HS-27A (cell line): ENCODE data around the gene TP53TG5.

ENCODE experiments used
- DNase-seq: peaks from one replicate; pipeline ENCODE4 v3.0.0-alpha.2; 2012; ENCODE audit warnings: low read depth, missing footprints

The TP53TG5 gene

GRCh38 chr20:45378191-45378590 is at the start of gene TP53TG5:
Gene TP53TG5, minus strand, starts transcription at chr20:45378325. Its CDS starts 89 bp downstream, at chr20:45378236.
- DNase-seq: no peak

GRCh38 chr20:45427236-45428149 is 49.4 kb upstream of the TP53TG5 start:
- DNase-seq: no peak

GRCh38 chr20:45426320-45427016 is 48.3 kb upstream of the TP53TG5 start:
- DNase-seq: no peak

GRCh38 chr20:45425561-45425960 is 47.4 kb upstream of the TP53TG5 start:
- DNase-seq: no peak

GRCh38 chr20:45423700-45424099 is 45.6 kb upstream of the TP53TG5 start:
- DNase-seq: no peak

GRCh38 chr20:45420125-45420524 is 42.0 kb upstream of the TP53TG5 start:
- no peak for DNase-seq

- no peak for DNase-seq
These were observed 41.3 kb upstream of the TP53TG5 start for GRCh38 chr20:45419188-45420091.

GRCh38 chr20:45416917-45417316 is 38.8 kb upstream of the TP53TG5 start:
- no peak for DNase-seq

GRCh38 chr20:45415822-45416637 is 37.9 kb upstream of the TP53TG5 start, which contains the start of gene PIGT:
Gene PIGT, plus strand, starts transcription at chr20:45416141. Its CDS starts 16 bp downstream, at chr20:45416157.
- peak; percentile 66 for DNase-seq

GRCh38 chr20:45413479-45413878 is 35.4 kb upstream of the TP53TG5 start:
- no peak for DNase-seq

- no peak for DNase-seq
These were observed 34.5 kb upstream of the TP53TG5 start for GRCh38 chr20:45412653-45413052.

GRCh38 chr20:45410887-45411286 is 32.8 kb upstream of the TP53TG5 start:
- no peak for DNase-seq

- no peak for DNase-seq
These were observed 31.6 kb upstream of the TP53TG5 start for GRCh38 chr20:45409521-45410272.

- DNase-seq: no peak
These were observed 30.6 kb upstream of the TP53TG5 start for GRCh38 chr20:45408646-45409213.

GRCh38 chr20:45407783-45408645 is 29.9 kb upstream of the TP53TG5 start, which contains the start of gene DBNDD2:
Gene DBNDD2, plus strand, starts transcription at chr20:45408289. Its CDS starts 179 bp downstream, at chr20:45408468.
- DNase-seq: no peak

GRCh38 chr20:45407067-45407745 is 29.1 kb upstream of the TP53TG5 start:
- no peak for DNase-seq

GRCh38 chr20:45406260-45407066 is 28.3 kb upstream of the TP53TG5 start:
- DNase-seq: no peak
